Epithelial cell of esophagus (primary cell): ENCODE results near the gene MIF.
"Not testable (repeated sequence)": the region's sequence is repeated elsewhere in the genome, so short reads cannot be mapped to it uniquely, and the experiment has no call there.

Experiments used
- DNase-seq: peaks from one replicate; pipeline ENCODE4 v3.0.0; 2010; ENCODE audit warnings: low read depth
- H3K4me3 ChIP-seq: 2 replicates; pipeline ENCODE4 v1.5.1; 2011; ENCODE audit warnings: mild to moderate bottlenecking, low read length, control low read depth
- CTCF ChIP-seq: IDR thresholded peaks from 2 replicates; pipeline ENCODE4 v1.5.1; 2011; ENCODE audit warnings: low read depth, mild to moderate bottlenecking, low read length, control low read depth, inconsistent platforms; ENCODE audit not compliant: insufficient read depth; ENCODE audit errors: missing control alignments

The MIF gene

GRCh38 chr22:23849009-23850006 is 44.9 kb upstream of the MIF start:
- H3K4me3 ChIP-seq, result no peak overlapping the region

GRCh38 chr22:23850136-23850611 is 44.0 kb upstream of the MIF start:
- TF ChIP-seq CTCF, result no peak
- DNase-seq, result no peak
- no peak overlapping the region for H3K4me3 ChIP-seq

More at GRCh38 chr22:23849009-23850006, 44.9 kb upstream of the MIF start:
- peak; percentile 73 for DNase-seq
- peak; percentile 81 for TF ChIP-seq CTCF

- peak; percentile 24 for TF ChIP-seq CTCF
- DNase-seq, result peak; percentile 47
- peak overlapping the region; percentile 84 for H3K4me3 ChIP-seq
Observed at GRCh38 chr22:23856721-23857605, 37.2 kb upstream of the MIF start.

GRCh38 chr22:23857606-23858483 is 36.3 kb upstream of the MIF start, which contains the start of gene SLC2A11:
Gene SLC2A11, plus strand, starts transcription at chr22:23857875. Its CDS starts 125 bp downstream, at chr22:23858000.
- peak; percentile 14 for TF ChIP-seq CTCF
- peak within 1 kb of the TSS; percentile 84 for H3K4me3 ChIP-seq
- peak; percentile 97 for DNase-seq

GRCh38 chr22:23858484-23858815 is 35.7 kb upstream of the MIF start:
- H3K4me3 ChIP-seq, result peak overlapping the region; percentile 84
- TF ChIP-seq CTCF, result no peak
- no peak for DNase-seq

GRCh38 chr22:23859201-23859600 is 35.0 kb upstream of the MIF start:
- H3K4me3 ChIP-seq, result no peak overlapping the region
- no peak for TF ChIP-seq CTCF
- no peak for DNase-seq

GRCh38 chr22:23860187-23860586 is 34.0 kb upstream of the MIF start:
- DNase-seq, H3K4me3 ChIP-seq: not testable (repeated sequence)
